Measurements from ENCODE around the gene ARHGEF9. TPM values are rescaled to one million over a fixed set of nuclear protein-coding genes. Genes with fewer than 3 reads are reported as not detected.

The ARHGEF9 gene
- polyA plus RNA-seq, 1 donor from 2014 or later = 71.9 TPM

DNA sequence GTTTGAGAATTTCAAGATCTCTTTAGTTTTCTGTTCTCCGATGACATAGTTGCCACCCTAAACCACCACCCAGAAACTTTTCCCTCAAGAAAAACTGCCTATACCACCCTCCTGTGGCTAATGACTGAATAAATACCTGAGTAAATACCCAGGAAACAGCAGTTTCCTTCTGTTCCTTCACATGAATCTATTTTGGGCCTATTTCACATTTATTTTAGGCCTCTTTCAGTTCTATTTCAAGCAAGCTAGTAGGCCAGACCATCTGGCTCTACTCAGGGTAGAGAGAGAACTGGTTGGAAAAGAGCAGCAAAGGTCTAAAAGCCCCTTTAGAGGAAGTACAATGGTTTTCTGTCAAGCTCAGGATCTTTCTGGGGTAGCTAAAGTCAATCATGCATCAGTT lies 23.4 kb downstream of the ARHGEF9 start:
- no peaks in the 10 kb centered on the region for H3K36me3 ChIP-seq (ENCODE audit: insufficient read depth, low read length)
- TF ChIP-seq CTCF (IDR thresholded peaks at IDR 0.05; ENCODE audit: poor library complexity, severe bottlenecking) (no peak), TAF1 (IDR thresholded peaks at IDR 0.05; ENCODE audit: low read depth) (no peak), EZH2 (IDR thresholded peaks at IDR 0.05; ENCODE audit: borderline replicate concordance, insufficient read depth, low read length, poor library complexity, severe bottlenecking) (no peak), RAD21 (conservative IDR thresholded peaks at IDR 0.05) (no peak), POLR2AphosphoS5 (IDR thresholded peaks at IDR 0.05) (no peak), REST (IDR thresholded peaks at IDR 0.05; ENCODE audit: borderline replicate concordance) (no peak), EP300 (conservative IDR thresholded peaks at IDR 0.05; ENCODE audit: poor library complexity, severe bottlenecking) (no peak), SMC3 (conservative IDR thresholded peaks at IDR 0.05; ENCODE audit: poor library complexity) (no peak), MXI1 (conservative IDR thresholded peaks at IDR 0.05; ENCODE audit: poor library complexity, severe bottlenecking) (no peak)
- H3F3A ChIP-seq (ENCODE audit: insufficient read depth, low read length, poor library complexity, severe bottlenecking) = no peaks in the 10 kb centered on the region
- no peak overlapping the region for H3K27ac ChIP-seq (ENCODE audit: low read length)
- no peaks in the 10 kb centered on the region for H3K27me3 ChIP-seq (ENCODE audit: insufficient read depth, low read depth, low read length)
- H3K79me2 ChIP-seq (replicated peaks; ENCODE audit: insufficient read depth, low read length) = no peaks in the 10 kb centered on the region
- no peaks in the 10 kb centered on the region for H4K20me1 ChIP-seq (ENCODE audit: insufficient read depth)
- no peak overlapping the region for H3K4me2 ChIP-seq (ENCODE audit: low read length)
- no peaks in the 10 kb centered on the region for H3K9me3 ChIP-seq (ENCODE audit: low read length)
- H3K9ac ChIP-seq (ENCODE audit: low read length) = no peak overlapping the region
- no peak overlapping the region for H2AFZ ChIP-seq (ENCODE audit: low read depth, low read length)
- H3K4me3 ChIP-seq (ENCODE audit: low read length) = no peak overlapping the region
- no peaks in the 10 kb centered on the region for H3K9me2 ChIP-seq (ENCODE audit: insufficient read depth, low read length)

DNA sequence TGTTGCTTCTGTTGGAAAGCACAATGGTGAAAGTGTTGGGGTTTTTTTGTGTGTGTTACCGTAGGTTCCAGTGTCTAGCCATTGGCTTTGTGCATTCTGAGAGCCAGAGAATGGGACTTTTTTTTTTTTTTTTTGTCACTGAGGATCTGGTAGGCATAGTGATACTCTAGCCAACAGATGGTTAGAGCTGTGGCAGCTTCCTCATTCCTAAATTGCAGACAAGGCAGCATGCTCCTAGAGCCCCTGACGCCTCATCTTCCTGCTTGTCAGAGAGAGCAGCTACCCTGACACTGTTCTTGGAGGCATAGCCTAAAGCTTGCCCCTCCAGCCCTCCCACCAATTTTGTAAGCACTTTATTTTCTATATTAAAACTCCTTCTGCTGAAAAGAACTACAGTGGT lies 27.0 kb downstream of the ARHGEF9 start:
- Histone ChIP-seq H3K4me3 (ENCODE audit: low read length) (no peak overlapping the region), H3K9me3 (ENCODE audit: low read length) (no peaks in the 10 kb centered on the region), H2AFZ (ENCODE audit: low read depth, low read length) (no peak overlapping the region), H3K36me3 (ENCODE audit: insufficient read depth, low read length) (no peaks in the 10 kb centered on the region), H3K4me2 (ENCODE audit: low read length) (no peak overlapping the region), H3K79me2 (replicated peaks; ENCODE audit: insufficient read depth, low read length) (peaks cover 10% of the 10 kb centered on the region), H3K27ac (ENCODE audit: low read length) (no peak overlapping the region), H3K9ac (ENCODE audit: low read length) (no peak overlapping the region), H3K27me3 (ENCODE audit: insufficient read depth, low read depth, low read length) (no peaks in the 10 kb centered on the region), H3F3A (ENCODE audit: insufficient read depth, low read length, poor library complexity, severe bottlenecking) (no peaks in the 10 kb centered on the region), H4K20me1 (ENCODE audit: insufficient read depth) (no peaks in the 10 kb centered on the region), H3K9me2 (ENCODE audit: insufficient read depth, low read length) (no peaks in the 10 kb centered on the region)
- no peak for TF ChIP-seq TAF1 (IDR thresholded peaks at IDR 0.05; ENCODE audit: low read depth)
- no peak for TF ChIP-seq EZH2 (IDR thresholded peaks at IDR 0.05; ENCODE audit: borderline replicate concordance, insufficient read depth, low read length, poor library complexity, severe bottlenecking)
- TF ChIP-seq CTCF (IDR thresholded peaks at IDR 0.05; ENCODE audit: poor library complexity, severe bottlenecking) = no peak
- no peak for TF ChIP-seq POLR2AphosphoS5 (IDR thresholded peaks at IDR 0.05)
- TF ChIP-seq SMC3 (conservative IDR thresholded peaks at IDR 0.05; ENCODE audit: poor library complexity) = no peak
- TF ChIP-seq MXI1 (conservative IDR thresholded peaks at IDR 0.05; ENCODE audit: poor library complexity, severe bottlenecking) = no peak
- no peak for TF ChIP-seq REST (IDR thresholded peaks at IDR 0.05; ENCODE audit: borderline replicate concordance)
- no peak for TF ChIP-seq RAD21 (conservative IDR thresholded peaks at IDR 0.05)

Measured in neural cell (in vitro differentiated cells).